Measurements from ENCODE around the gene CDC6.
A peak's percentile ranks its signal among the peaks of the same experiment; 100 is the strongest.

The CDC6 gene, protein sequence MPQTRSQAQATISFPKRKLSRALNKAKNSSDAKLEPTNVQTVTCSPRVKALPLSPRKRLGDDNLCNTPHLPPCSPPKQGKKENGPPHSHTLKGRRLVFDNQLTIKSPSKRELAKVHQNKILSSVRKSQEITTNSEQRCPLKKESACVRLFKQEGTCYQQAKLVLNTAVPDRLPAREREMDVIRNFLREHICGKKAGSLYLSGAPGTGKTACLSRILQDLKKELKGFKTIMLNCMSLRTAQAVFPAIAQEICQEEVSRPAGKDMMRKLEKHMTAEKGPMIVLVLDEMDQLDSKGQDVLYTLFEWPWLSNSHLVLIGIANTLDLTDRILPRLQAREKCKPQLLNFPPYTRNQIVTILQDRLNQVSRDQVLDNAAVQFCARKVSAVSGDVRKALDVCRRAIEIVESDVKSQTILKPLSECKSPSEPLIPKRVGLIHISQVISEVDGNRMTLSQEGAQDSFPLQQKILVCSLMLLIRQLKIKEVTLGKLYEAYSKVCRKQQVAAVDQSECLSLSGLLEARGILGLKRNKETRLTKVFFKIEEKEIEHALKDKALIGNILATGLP

GRCh38 chr17:40287494-40288369 is at the start of gene CDC6:
TSS of gene CDC6 (plus strand) at chr17:40287879. CDS start at chr17:40289421, 1,542 bp downstream.
- DNase-seq (ENCODE audit: low read depth in 2 of 2), result peak; percentile 99

GRCh38 chr17:40241252-40241834 is 46.3 kb upstream of the CDC6 start:
- no peak for DNase-seq (ENCODE audit: low read depth in 2 of 2)

- DNase-seq (ENCODE audit: low read depth in 2 of 2), result peak; percentile 28 to 36
Measured at GRCh38 chr17:40242774-40243173, 44.9 kb upstream of the CDC6 start.

DNA sequence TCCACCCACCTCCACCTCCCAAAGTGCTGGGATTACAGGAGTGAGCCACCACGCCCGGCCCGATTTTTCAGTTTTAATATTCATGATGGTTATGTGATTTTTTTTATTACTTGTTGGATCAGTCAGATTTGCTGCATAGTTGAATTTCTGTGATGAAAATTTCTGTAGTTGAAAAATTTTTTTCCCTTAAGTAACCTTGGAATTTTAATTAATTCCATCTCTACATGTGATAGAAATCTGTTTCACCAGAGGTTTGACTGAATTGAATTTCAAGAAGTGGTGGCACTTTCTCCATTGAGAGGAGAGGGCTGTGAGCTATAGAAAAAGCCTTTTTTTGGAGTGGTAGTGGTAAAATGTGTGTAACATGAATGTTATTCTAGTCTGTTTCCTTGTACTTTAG is 43.9 kb upstream of the CDC6 start:
- peak; percentile 21 to 28 for DNase-seq (ENCODE audit: low read depth in 2 of 2)

DNA sequence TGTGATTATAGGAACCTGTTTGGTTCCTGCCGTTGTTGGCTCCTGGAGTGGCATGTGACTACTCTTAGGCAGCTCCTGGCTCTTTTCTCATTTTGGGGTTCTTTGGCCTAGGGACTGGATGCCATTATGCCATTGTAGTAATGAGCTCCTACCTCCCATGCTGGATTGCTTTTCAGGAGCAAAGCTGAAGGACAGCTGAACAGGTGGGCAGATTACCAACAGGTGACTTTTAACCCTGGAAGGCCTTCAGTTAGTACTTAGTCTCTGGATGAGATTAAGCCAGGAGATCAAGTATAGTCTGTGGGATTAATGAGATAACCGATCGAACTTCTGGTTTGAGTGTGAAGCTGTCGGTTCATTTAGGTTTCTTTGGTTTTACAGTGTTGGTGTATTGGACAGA is 43.4 kb upstream of the CDC6 start:
- no peak for DNase-seq (ENCODE audit: low read depth in 2 of 2)

DNA sequence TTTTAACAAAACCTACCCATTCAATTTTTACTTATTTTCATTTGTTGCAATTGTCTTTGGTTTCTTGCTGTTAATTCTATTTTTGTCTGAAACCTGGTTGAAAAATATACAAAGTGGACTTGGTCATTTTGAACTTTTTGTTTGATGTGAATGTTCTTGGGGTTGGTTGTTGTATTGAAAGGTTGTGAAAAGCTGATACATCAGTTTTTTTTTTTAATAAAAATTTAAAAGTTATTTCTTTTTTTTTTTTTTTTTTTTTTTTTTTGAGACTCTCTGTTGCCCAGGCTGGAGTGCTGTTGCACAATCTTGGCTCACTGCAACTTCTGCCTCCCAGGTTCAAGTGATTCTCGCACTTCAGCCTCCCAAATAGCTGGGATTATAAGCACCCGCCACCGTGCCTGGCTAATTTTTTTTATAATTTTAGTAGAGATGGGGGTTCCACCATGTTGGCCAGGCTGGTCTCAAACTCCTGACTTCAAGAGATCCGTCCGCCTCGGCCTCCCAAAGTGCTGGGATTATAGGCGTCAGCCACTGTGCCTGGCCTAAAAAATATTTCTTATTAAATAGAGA is 39.7 kb upstream of the CDC6 start:
- no peak for DNase-seq (ENCODE audit: low read depth in 2 of 2)

DNA sequence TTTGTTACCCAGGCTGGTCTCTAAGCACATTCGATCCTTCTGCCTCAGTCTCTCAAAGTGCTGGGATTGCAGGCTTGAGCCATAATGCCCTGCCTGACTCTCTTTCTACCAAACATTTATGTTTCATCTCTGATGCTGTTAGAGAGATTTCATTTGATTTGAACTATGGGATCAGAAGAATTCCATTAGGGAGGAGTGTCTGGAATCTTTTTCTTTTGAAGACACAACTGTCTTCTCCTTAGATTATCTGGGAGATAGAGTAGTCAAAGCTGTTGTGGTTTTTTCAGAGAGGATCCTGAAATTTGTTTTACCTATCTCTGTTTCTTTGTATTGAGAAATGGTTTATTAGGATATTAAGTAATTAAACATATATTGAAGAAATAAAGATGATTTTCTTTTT is 39.2 kb upstream of the CDC6 start:
- no peak for DNase-seq (ENCODE audit: low read depth in 2 of 2)

DNA sequence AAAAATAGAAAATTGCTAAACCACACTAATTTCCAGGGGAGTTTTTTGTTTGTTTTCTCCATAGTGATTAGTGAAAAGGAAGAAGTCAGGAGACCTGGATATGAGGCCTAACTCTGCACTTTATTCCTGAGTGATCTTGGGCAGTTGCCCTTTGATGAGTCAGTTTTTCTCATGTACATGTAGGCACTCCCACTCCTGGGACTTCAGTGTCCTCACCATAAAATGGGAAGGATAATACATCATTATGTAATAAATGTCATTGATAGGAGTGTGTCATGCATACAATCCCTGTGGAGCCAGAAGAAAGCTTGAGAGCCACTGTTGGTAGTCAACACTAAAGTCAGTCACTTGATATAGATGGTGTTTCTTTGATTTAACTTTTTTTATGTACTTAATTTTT is 36.1 kb upstream of the CDC6 start:
- peak; percentile 26 to 28 for DNase-seq (ENCODE audit: low read depth in 2 of 2)

- DNase-seq (ENCODE audit: low read depth in 2 of 2), result no peak
Measured at GRCh38 chr17:40253565-40253964, 34.1 kb upstream of the CDC6 start.

- no peak for DNase-seq (ENCODE audit: low read depth in 2 of 2)
Measured at GRCh38 chr17:40259505-40259904, 28.2 kb upstream of the CDC6 start.

DNA sequence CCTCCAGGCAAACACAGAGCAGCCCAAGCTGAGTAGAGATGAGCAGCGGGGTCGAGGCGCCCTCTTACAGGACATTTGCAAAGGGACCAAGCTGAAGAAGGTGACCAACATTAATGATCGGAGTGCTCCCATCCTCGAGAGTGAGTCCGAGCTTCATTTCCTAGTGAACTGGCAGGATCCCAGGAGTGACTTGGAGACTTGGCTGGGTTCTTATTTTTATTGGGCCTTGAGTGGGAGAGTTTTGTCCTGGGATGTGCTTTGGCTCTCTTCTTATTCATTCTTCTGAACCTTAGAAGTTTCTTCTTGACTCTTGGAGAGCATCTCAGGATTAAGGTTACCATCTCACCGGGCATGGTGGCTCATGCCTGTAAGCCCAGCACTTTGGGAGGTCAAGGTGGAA is 27.2 kb upstream of the CDC6 start:
- no peak for DNase-seq (ENCODE audit: low read depth in 2 of 2)

DNA sequence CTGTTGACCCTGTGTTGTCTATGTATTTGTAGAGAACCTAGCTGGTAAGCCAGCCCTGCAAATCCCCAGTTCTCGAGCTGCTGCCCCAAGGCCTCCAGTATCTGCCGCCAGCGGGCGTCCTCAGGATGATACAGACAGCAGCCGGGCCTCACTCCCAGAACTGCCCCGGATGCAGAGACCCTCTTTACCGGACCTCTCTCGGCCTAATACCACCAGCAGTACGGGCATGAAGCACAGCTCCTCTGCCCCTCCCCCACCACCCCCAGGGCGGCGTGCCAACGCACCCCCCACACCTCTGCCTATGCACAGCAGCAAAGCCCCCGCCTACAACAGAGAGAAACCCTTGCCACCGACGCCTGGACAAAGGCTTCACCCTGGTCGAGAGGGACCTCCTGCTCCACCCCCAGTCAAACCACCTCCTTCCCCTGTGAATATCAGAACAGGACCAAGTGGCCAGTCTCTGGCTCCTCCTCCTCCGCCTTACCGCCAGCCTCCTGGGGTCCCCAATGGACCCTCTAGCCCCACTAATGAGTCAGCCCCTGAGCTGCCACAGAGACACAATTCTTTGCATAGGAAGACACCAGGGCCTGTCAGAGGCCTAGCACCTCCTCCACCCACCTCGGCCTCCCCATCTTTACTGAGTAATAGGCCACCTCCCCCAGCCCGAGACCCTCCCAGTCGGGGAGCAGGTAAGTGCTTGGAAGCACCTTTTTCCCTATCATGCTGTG is 23.1 kb upstream of the CDC6 start:
- DNase-seq (ENCODE audit: low read depth in 2 of 2), result no peak

DNA sequence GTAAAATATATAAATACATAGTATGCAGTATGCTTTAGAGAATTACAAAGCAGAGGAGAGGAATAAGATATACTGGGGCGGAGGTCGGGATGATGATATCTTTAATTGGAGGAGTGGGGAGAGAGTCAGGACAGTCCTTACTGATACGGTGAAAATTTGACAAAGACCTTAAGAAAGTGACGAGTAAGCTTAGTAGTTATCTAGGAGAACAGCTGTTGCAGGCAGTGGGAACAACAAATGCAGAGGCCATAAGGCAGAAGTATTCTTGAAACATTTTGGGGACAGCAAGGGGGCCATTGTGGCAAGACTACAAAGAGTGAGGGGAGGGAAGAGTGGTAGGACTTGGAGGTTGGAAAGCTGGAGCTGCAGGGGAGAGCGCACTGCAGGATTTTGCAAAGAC is 22.3 kb upstream of the CDC6 start:
- no peak for DNase-seq (ENCODE audit: low read depth in 2 of 2)

GRCh38 chr17:40266882-40267281 is 20.8 kb upstream of the CDC6 start:
- DNase-seq (ENCODE audit: low read depth in 2 of 2), result no peak

GRCh38 chr17:40268141-40268712 is 19.5 kb upstream of the CDC6 start:
- DNase-seq (ENCODE audit: low read depth in 2 of 2), result no peak

DNA sequence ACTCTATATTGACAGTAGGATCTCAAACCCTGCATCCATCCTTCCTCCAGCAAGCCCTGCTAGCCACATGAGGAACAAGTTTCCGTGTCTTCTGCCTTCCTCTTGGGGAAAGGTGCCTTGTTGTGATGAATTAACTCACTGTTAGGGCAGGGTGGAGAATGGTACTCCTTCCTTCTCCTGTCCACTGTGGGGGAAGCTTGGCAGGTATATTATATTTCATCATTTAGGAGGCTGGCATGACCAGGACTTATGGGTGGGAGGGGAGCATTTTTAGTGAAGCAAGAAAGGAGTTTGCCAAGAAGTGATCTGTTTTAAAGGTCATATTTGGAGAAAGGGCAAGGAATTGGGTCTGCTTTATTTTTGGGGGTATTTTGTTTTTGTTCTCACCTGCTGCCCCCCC is 9.3 kb upstream of the CDC6 start:
- DNase-seq (ENCODE audit: low read depth in 2 of 2), result no peak

DNA sequence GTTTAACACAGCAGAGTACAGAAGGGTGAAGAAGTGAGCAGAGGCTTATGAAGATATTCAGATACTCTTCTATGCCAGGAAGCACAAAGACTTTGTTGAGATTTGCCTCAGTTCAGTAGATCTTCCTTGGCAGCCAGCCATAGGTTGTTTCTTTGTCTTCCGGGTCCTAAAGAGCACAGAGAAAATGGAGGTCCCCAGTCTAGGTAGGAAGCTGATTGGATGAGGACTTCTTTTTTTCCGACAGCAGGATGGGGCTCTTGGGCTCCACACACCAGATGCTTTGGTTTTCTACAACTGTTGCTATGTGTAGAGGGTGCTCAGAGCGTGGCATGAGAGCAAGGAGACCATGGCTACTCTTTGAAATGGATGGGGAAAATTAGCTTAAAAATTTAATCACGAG is 8.3 kb upstream of the CDC6 start:
- DNase-seq (ENCODE audit: low read depth in 2 of 2), result no peak

- no peak for DNase-seq (ENCODE audit: low read depth in 2 of 2)
Measured at GRCh38 chr17:40281663-40282062, 6.0 kb upstream of the CDC6 start.

DNA sequence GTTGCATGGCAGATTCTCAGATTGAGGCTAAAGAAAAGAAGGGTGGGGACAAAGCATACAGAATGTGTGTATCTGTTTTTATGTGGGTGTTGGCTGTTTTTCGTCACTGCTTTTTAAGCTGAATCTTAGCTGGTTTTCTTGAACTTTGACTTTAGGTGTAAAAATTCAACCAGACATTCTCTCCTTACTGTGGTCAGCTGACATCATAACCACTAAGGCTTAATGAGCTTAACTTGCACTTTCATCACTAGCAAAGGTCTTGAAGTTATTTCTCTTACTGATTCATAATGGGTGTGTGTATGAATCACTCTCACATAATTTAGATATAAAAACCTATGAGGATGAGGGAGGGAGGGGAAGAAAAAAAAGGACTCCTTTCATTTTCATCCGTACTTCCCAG is 4.0 kb upstream of the CDC6 start:
- peak; percentile 74 to 78 for DNase-seq (ENCODE audit: low read depth in 2 of 2)

- peak; percentile 62 to 63 for DNase-seq (ENCODE audit: low read depth in 2 of 2)
Measured at GRCh38 chr17:40284085-40284713, 3.5 kb upstream of the CDC6 start.

All from fibroblast of skin of left biceps (primary cell).